Smooth muscle cell (in vitro differentiated cells): ENCODE data around the gene RERE. TPM values are rescaled to one million over a fixed set of nuclear protein-coding genes. Genes with fewer than 3 reads are reported as not detected.

Experiments
- DNase-seq: peaks from one replicate; lab custom pipeline; 2025; ENCODE audit not compliant: unreplicated experiment; lab: John Stamatoyannopoulos, UW
- H2AFZ ChIP-seq: fragments of 200-600 bp; sonication (generic); 2 replicates; pipeline ENCODE4 v1.6.0; 2016; ENCODE audit warnings: antibody characterized with exemption, low read depth, mild to moderate bottlenecking
- H3F3A ChIP-seq: fragments of 200-600 bp; sonication (generic); 2 replicates; pipeline ENCODE4 v1.6.0; 2017; ENCODE audit warnings: antibody characterized with exemption, low read depth
- H3K27ac ChIP-seq: fragments of 200-600 bp; sonication (generic); 2 replicates; pipeline ENCODE4 v1.5.1; 2016; ENCODE audit warnings: low read depth, mild to moderate bottlenecking
- H3K27me3 ChIP-seq: fragments of 200-600 bp; sonication (generic); 2 replicates; pipeline ENCODE4 v1.6.1; 2016; ENCODE audit warnings: low read depth, mild to moderate bottlenecking
- H3K36me3 ChIP-seq: fragments of 200-600 bp; sonication (generic); 2 replicates; pipeline ENCODE4 v1.5.1; 2016; ENCODE audit warnings: low read depth
- H3K4me1 ChIP-seq: fragments of 200-600 bp; sonication (generic); 2 replicates; pipeline ENCODE4 v1.5.1; 2016; ENCODE audit warnings: low read depth
- H3K4me2 ChIP-seq: fragments of 200-600 bp; sonication (generic); 2 replicates; pipeline ENCODE4 v1.6.0; 2016; ENCODE audit warnings: mild to moderate bottlenecking
- H3K4me3 ChIP-seq: fragments of 200-600 bp; sonication (generic); 2 replicates; pipeline ENCODE4 v1.5.1; 2016; ENCODE audit warnings: mild to moderate bottlenecking
- H3K79me2 ChIP-seq: fragments of 200-600 bp; sonication (generic); 2 replicates; pipeline ENCODE4 v1.6.0; 2016; ENCODE audit warnings: low read depth, mild to moderate bottlenecking
- H3K9ac ChIP-seq: fragments of 200-600 bp; sonication (generic); 2 replicates; pipeline ENCODE4 v1.6.0; 2016; ENCODE audit warnings: low read depth
- H3K9me3 ChIP-seq: fragments of 200-600 bp; sonication (generic); replicated peaks from 2 replicates; pipeline ENCODE4 v1.5.1; 2016; ENCODE audit warnings: low read depth
- H4K20me1 ChIP-seq: fragments of 200-600 bp; sonication (generic); 2 replicates; pipeline ENCODE4 v1.6.0; 2016; ENCODE audit warnings: low read depth
- CTCF ChIP-seq: fragments of 200-600 bp; sonication (generic); IDR thresholded peaks from 2 replicates; pipeline ENCODE4 v1.5.1; 2017; ENCODE audit warnings: borderline replicate concordance, mild to moderate bottlenecking, antibody characterized with exemption; ENCODE audit not compliant: insufficient read depth, poor library complexity, severe bottlenecking
- WGBS: methylation state at CpG from one replicate; pipeline ENCODE4 v1.1.7; 2016; ENCODE audit warnings: low lambda C conversion rate; 5-methylcytosine and 5-hydroxymethylcytosine counted together
- polyA plus RNA-seq: library from polyadenylated mRNA; unstranded; fragments of >200 nt; fragmentation: Nextera tagmentation; extraction: Ambion mirVana; gene quantifications from 2 replicates; pipeline ENCODE4 v1.2.1, GENCODE V29; 2016
- total RNA-seq: library from RNA; depleted of rRNA; stranded (reverse); fragments of >200 nt; gene quantifications from 2 replicates; pipeline ENCODE4 v1.2.3, GENCODE V29; 2014

The RERE gene
- total and polyA plus RNA-seq, 2 experiments from 2014 or later = 45.6 to 59.2 TPM

GRCh38 chr1:8752411-8752810 is 65.0 kb downstream of the RERE start:
- no peaks in the 10 kb centered on the region for H3K27me3 ChIP-seq
- H3F3A ChIP-seq = no peaks in the 10 kb centered on the region
- 77% methylated on average over 2 of the region's 2 CpGs for WGBS
- TF ChIP-seq CTCF = no peak
- no peak overlapping the region for H3K4me2 ChIP-seq
- no peaks in the 10 kb centered on the region for H3K4me1 ChIP-seq
- no peak overlapping the region for H3K27ac ChIP-seq
- H3K9ac ChIP-seq = no peak overlapping the region
- no peaks in the 10 kb centered on the region for H3K9me3 ChIP-seq
- H4K20me1 ChIP-seq = peaks cover 85% of the 10 kb centered on the region
- peaks cover 78% of the 10 kb centered on the region for H3K79me2 ChIP-seq
- no peak for DNase-seq
- H2AFZ ChIP-seq = no peak overlapping the region
- no peaks in the 10 kb centered on the region for H3K36me3 ChIP-seq
- H3K4me3 ChIP-seq = no peak overlapping the region

- Histone ChIP-seq H3K79me2 (peaks cover 79% of the 10 kb centered on the region), H3K4me1 (no peaks in the 10 kb centered on the region), H3F3A (no peaks in the 10 kb centered on the region), H3K27ac (no peak overlapping the region), H4K20me1 (peaks cover 85% of the 10 kb centered on the region), H3K4me3 (no peak overlapping the region), H3K36me3 (no peaks in the 10 kb centered on the region), H3K9ac (no peak overlapping the region), H3K4me2 (no peak overlapping the region), H2AFZ (no peak overlapping the region), H3K27me3 (no peaks in the 10 kb centered on the region), H3K9me3 (no peaks in the 10 kb centered on the region)
- no peak for DNase-seq
- no peak for TF ChIP-seq CTCF
- 95% methylated on average over 4 of the region's 4 CpGs for WGBS
These were observed 65.5 kb downstream of the RERE start for GRCh38 chr1:8751984-8752383.

GRCh38 chr1:8747879-8748825 is 69.3 kb downstream of the RERE start:
- Histone ChIP-seq H2AFZ (no peak overlapping the region), H3K4me3 (no peak overlapping the region), H3F3A (no peaks in the 10 kb centered on the region), H3K79me2 (peaks cover 69% of the 10 kb centered on the region), H3K27me3 (no peaks in the 10 kb centered on the region), H3K27ac (no peak overlapping the region), H3K4me1 (no peaks in the 10 kb centered on the region), H3K4me2 (no peak overlapping the region), H3K9me3 (no peaks in the 10 kb centered on the region), H3K9ac (no peak overlapping the region), H4K20me1 (peaks cover 67% of the 10 kb centered on the region), H3K36me3 (no peaks in the 10 kb centered on the region)
- 84% methylated on average over 15 of the region's 15 CpGs for WGBS
- no peak for TF ChIP-seq CTCF
- no peak for DNase-seq
